GM12878 (cell line): Measurements from ENCODE around the gene FN1.

ENCODE experiments used
- CTCF ChIP-seq, 3 experiments: IDR thresholded peaks in 2 of 3; conservative IDR thresholded peaks in 1 of 3; 2 replicates each; pipeline ENCODE4 v1.5.1; 2011; ENCODE audit warnings: low read depth in 3 of 3, low read length in 3 of 3, mild to moderate bottlenecking in 3 of 3, control low read depth in 2 of 3, moderate library complexity in 2 of 3, inconsistent platforms in 1 of 3, mixed read lengths in 1 of 3; ENCODE audit not compliant: control insufficient read depth in 2 of 3, insufficient read depth in 1 of 3; ENCODE audit errors: extremely low read depth in 1 of 3
- KDM1A ChIP-seq: fragments of 200-600 bp; sonication (generic); IDR thresholded peaks from 2 replicates; pipeline ENCODE4 v1.6.1; 2016; ENCODE audit warnings: borderline replicate concordance
- YY1 ChIP-seq: IDR thresholded peaks from 2 replicates; pipeline ENCODE4 v1.6.1; 2011; ENCODE audit warnings: low read depth, mild to moderate bottlenecking, low read length

- TF ChIP-seq CTCF (IDR thresholded peaks at IDR 0.05 in 2 of 3, conservative IDR thresholded peaks at IDR 0.05 in 1 of 3; ENCODE audit: control insufficient read depth in 2 of 3, extremely low read depth in 1 of 3, insufficient read depth in 1 of 3, low read depth in 3 of 3, low read length in 3 of 3): no peak
- no peak for TF ChIP-seq YY1
- TF ChIP-seq KDM1A: no peak
Observed at GRCh38 chr2:215409331-215410127, 26.3 kb downstream of the FN1 start.
